Neural cell (in vitro differentiated cells): Measurements from ENCODE around the gene KRTAP13-4. TPM values are rescaled to one million over a fixed set of nuclear protein-coding genes. Genes with fewer than 3 reads are reported as not detected.

Source experiments
- H2AFZ ChIP-seq: fragments of 200-600, 300-800 bp; sonication (generic), shearing (Covaris generic); 2 replicates; pipeline ENCODE4 v1.6.0; 2014; ENCODE audit warnings: low read depth, mild to moderate bottlenecking, antibody characterized with exemption, low read length, moderate library complexity
- H3F3A ChIP-seq: fragments of 200-600 bp; shearing (Covaris generic); 2 replicates; pipeline ENCODE4 v1.6.1; 2016; ENCODE audit warnings: mild to moderate bottlenecking, moderate library complexity, mixed read lengths, antibody characterized with exemption, low read length; ENCODE audit not compliant: insufficient read depth, poor library complexity, severe bottlenecking
- H3K27ac ChIP-seq: fragments of 200-600, 300-800 bp; sonication (generic), shearing (Covaris generic); 2 replicates; pipeline ENCODE4 v1.5.1; 2014; ENCODE audit warnings: mild to moderate bottlenecking, low read length, moderate library complexity
- H3K27me3 ChIP-seq: fragments of 300-800, 200-600 bp; sonication (generic), shearing (Covaris generic); 2 replicates; pipeline ENCODE4 v1.6.0; 2014; ENCODE audit warnings: mild to moderate bottlenecking, low read depth, low read length, moderate library complexity; ENCODE audit not compliant: insufficient read depth
- H3K36me3 ChIP-seq: fragments of 300-800, 200-600 bp; sonication (generic), shearing (Covaris generic); 2 replicates; pipeline ENCODE4 v1.5.1; 2014; ENCODE audit warnings: mild to moderate bottlenecking, antibody characterized with exemption, low read length, moderate library complexity; ENCODE audit not compliant: insufficient read depth
- H3K4me2 ChIP-seq: fragments of 300-800, 200-600 bp; sonication (generic), shearing (Covaris generic); 2 replicates; pipeline ENCODE4 v1.6.0; 2014; ENCODE audit warnings: mild to moderate bottlenecking, low read length
- H3K4me3 ChIP-seq: fragments of 300-800, 200-600 bp; sonication (generic), shearing (Covaris generic); 2 replicates; pipeline ENCODE4 v1.5.1; 2014; ENCODE audit warnings: mild to moderate bottlenecking, low read length, moderate library complexity
- H3K79me2 ChIP-seq: fragments of 200-600 bp; shearing (Covaris generic); replicated peaks from 2 replicates; pipeline ENCODE4 v1.6.0; 2014; ENCODE audit warnings: mild to moderate bottlenecking, low read length, moderate library complexity; ENCODE audit not compliant: insufficient read depth
- H3K9ac ChIP-seq: fragments of 300-800, 200-600 bp; sonication (generic), shearing (Covaris generic); 2 replicates; pipeline ENCODE4 v1.6.1; 2016; ENCODE audit warnings: mild to moderate bottlenecking, low read length, mixed read lengths
- H3K9me2 ChIP-seq: fragments of 200-600 bp; shearing (Covaris generic); 2 replicates; pipeline ENCODE4 v1.6.1; 2016; ENCODE audit warnings: mild to moderate bottlenecking, low read length, mixed read lengths; ENCODE audit not compliant: insufficient read depth
- H3K9me3 ChIP-seq: fragments of 200-600, 300-800 bp; sonication (generic), shearing (Covaris generic); 2 replicates; pipeline ENCODE4 v1.6.1; 2016; ENCODE audit warnings: mild to moderate bottlenecking, mixed run types, low read length, moderate library complexity, mixed read lengths
- H4K20me1 ChIP-seq: fragments of 200-600 bp; shearing (Covaris generic); 2 replicates; pipeline ENCODE4 v1.6.1; 2016; ENCODE audit warnings: mild to moderate bottlenecking, mixed run types; ENCODE audit not compliant: insufficient read depth
- EP300 ChIP-seq: fragments of 450-650 bp; conservative IDR thresholded peaks from 2 replicates; pipeline ENCODE4 v1.6.1; 2014; ENCODE audit warnings: antibody characterized with exemption, mild to moderate bottlenecking, moderate library complexity; ENCODE audit not compliant: poor library complexity, severe bottlenecking
- EZH2 ChIP-seq: fragments of 200-600, 300-800 bp; shearing (Covaris generic), sonication (generic); IDR thresholded peaks from 2 replicates; pipeline ENCODE4 v1.6.1; 2014; ENCODE audit warnings: antibody characterized with exemption, low read length, borderline replicate concordance, mild to moderate bottlenecking; ENCODE audit not compliant: insufficient read depth, poor library complexity, severe bottlenecking
- MXI1 ChIP-seq: fragments of 450-650 bp; conservative IDR thresholded peaks from 2 replicates; pipeline ENCODE4 v1.6.1; 2014; ENCODE audit warnings: antibody characterized with exemption, mild to moderate bottlenecking; ENCODE audit not compliant: poor library complexity, severe bottlenecking
- POLR2AphosphoS5 ChIP-seq: IDR thresholded peaks from 2 replicates; pipeline ENCODE4 v1.6.1; 2012
- RAD21 ChIP-seq: fragments of 450-650 bp; conservative IDR thresholded peaks from 2 replicates; pipeline ENCODE4 v1.6.1; 2014; ENCODE audit warnings: antibody characterized with exemption, mild to moderate bottlenecking, moderate library complexity
- SMC3 ChIP-seq: fragments of 450-650 bp; conservative IDR thresholded peaks from 2 replicates; pipeline ENCODE4 v1.6.1; 2014; ENCODE audit warnings: antibody characterized with exemption, mild to moderate bottlenecking, moderate library complexity; ENCODE audit not compliant: poor library complexity
- TAF1 ChIP-seq: IDR thresholded peaks from 2 replicates; pipeline ENCODE4 v1.6.1; 2012; ENCODE audit warnings: low read depth
- polyA plus RNA-seq: library from polyadenylated mRNA; depleted of rRNA; stranded (reverse); fragments of >200 nt; gene quantifications from 2 replicates; pipeline ENCODE4 v1.2.3, GENCODE V29; 2014
- TF ChIP-seq, protein P1 (sequence below): IDR thresholded peaks from 2 replicates; pipeline ENCODE4 v1.6.1; 2012; ENCODE audit warnings: borderline replicate concordance
- TF ChIP-seq, protein P2 (sequence below): fragments of 450-650 bp; IDR thresholded peaks from 2 replicates; pipeline ENCODE4 v1.5.1; 2014; ENCODE audit warnings: antibody characterized with exemption, mild to moderate bottlenecking, moderate library complexity; ENCODE audit not compliant: poor library complexity, severe bottlenecking

Gene KRTAP13-4
- polyA plus RNA-seq, 1 donor from 2014 or later, result not detected

DNA sequence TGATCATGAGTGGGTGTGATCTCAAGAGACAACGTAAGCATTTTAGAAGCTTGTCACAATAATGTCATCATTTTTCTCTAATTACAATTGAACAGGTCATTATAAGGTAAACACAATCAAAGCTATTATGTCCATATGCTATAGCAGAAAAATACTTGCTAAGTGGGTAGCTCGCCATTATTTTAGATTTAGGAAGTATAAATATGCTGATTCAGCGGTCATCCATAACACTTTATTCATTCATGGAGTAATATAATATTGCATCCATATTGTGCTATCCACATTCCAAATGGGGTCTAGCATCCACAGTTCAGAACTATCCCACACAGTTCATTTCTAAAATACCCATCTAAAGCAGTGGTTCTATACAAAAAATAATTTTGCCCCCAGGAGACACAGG is 18.5 kb downstream of the KRTAP13-4 start:
- Histone ChIP-seq H3K4me3 (no peak overlapping the region), H3K4me2 (no peak overlapping the region)

DNA sequence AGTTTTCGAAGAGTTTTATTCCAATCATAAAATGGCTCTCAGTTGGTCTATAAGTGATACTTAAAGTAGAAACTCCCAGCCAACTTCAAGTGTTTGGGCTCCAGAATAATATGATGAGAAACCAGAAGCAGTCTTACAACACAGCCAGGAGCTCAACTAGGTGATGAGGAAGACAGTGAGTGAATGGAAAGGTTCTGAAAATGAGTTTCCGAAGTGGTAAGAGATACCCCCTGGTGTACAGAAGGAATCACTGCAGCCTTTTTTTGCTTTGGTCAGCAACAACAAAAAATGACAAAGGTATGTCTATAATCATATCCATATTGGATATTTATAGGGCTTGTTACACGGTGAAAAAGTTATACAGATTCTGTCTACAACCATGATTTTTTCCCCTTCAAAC is 33.7 kb downstream of the KRTAP13-4 start:
- Histone ChIP-seq H3K79me2 (no peaks in the 10 kb centered on the region), H3K9ac (no peak overlapping the region), H3K27me3 (no peaks in the 10 kb centered on the region), H3F3A (no peaks in the 10 kb centered on the region), H3K4me2 (no peak overlapping the region), H3K4me3 (no peak overlapping the region), H3K27ac (no peak overlapping the region), H3K36me3 (no peaks in the 10 kb centered on the region), H3K9me2 (no peaks in the 10 kb centered on the region), H2AFZ (no peak overlapping the region), H4K20me1 (no peaks in the 10 kb centered on the region), H3K9me3 (no peaks in the 10 kb centered on the region)
- TF ChIP-seq RAD21 (peak; percentile 61), SMC3 (peak; percentile 69), POLR2AphosphoS5 (no peak), EP300 (no peak), EZH2 (no peak), MXI1 (no peak), TAF1 (no peak)
- TF ChIP-seq, protein P1, sequence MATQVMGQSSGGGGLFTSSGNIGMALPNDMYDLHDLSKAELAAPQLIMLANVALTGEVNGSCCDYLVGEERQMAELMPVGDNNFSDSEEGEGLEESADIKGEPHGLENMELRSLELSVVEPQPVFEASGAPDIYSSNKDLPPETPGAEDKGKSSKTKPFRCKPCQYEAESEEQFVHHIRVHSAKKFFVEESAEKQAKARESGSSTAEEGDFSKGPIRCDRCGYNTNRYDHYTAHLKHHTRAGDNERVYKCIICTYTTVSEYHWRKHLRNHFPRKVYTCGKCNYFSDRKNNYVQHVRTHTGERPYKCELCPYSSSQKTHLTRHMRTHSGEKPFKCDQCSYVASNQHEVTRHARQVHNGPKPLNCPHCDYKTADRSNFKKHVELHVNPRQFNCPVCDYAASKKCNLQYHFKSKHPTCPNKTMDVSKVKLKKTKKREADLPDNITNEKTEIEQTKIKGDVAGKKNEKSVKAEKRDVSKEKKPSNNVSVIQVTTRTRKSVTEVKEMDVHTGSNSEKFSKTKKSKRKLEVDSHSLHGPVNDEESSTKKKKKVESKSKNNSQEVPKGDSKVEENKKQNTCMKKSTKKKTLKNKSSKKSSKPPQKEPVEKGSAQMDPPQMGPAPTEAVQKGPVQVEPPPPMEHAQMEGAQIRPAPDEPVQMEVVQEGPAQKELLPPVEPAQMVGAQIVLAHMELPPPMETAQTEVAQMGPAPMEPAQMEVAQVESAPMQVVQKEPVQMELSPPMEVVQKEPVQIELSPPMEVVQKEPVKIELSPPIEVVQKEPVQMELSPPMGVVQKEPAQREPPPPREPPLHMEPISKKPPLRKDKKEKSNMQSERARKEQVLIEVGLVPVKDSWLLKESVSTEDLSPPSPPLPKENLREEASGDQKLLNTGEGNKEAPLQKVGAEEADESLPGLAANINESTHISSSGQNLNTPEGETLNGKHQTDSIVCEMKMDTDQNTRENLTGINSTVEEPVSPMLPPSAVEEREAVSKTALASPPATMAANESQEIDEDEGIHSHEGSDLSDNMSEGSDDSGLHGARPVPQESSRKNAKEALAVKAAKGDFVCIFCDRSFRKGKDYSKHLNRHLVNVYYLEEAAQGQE, result no peak
- TF ChIP-seq, protein P2, sequence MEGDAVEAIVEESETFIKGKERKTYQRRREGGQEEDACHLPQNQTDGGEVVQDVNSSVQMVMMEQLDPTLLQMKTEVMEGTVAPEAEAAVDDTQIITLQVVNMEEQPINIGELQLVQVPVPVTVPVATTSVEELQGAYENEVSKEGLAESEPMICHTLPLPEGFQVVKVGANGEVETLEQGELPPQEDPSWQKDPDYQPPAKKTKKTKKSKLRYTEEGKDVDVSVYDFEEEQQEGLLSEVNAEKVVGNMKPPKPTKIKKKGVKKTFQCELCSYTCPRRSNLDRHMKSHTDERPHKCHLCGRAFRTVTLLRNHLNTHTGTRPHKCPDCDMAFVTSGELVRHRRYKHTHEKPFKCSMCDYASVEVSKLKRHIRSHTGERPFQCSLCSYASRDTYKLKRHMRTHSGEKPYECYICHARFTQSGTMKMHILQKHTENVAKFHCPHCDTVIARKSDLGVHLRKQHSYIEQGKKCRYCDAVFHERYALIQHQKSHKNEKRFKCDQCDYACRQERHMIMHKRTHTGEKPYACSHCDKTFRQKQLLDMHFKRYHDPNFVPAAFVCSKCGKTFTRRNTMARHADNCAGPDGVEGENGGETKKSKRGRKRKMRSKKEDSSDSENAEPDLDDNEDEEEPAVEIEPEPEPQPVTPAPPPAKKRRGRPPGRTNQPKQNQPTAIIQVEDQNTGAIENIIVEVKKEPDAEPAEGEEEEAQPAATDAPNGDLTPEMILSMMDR, result peak; percentile 59

More for the DNA sequence above, 18.5 kb downstream of the KRTAP13-4 start:
- Histone ChIP-seq H3K27ac (no peak overlapping the region), H3K79me2 (no peaks in the 10 kb centered on the region), H3K27me3 (no peaks in the 10 kb centered on the region), H4K20me1 (no peaks in the 10 kb centered on the region), H2AFZ (no peak overlapping the region), H3K9ac (no peak overlapping the region), H3K36me3 (no peaks in the 10 kb centered on the region), H3K9me2 (no peaks in the 10 kb centered on the region), H3F3A (no peaks in the 10 kb centered on the region), H3K9me3 (no peaks in the 10 kb centered on the region)
- TF ChIP-seq RAD21 (no peak), EZH2 (no peak), TAF1 (no peak), EP300 (no peak), SMC3 (no peak), POLR2AphosphoS5 (no peak), MXI1 (no peak)
- TF ChIP-seq, protein P2, result no peak
- TF ChIP-seq, protein P1, result no peak
